H1 (cell line): Measurements from ENCODE around the gene DLG1. TPM values are rescaled to one million over a fixed set of nuclear protein-coding genes. Genes with fewer than 3 reads are reported as not detected.

Experiments used
- CTCF ChIA-PET: fragments of 300-600 bp; sonication (Branson Sonifier 250); formaldehyde crosslinking; loops from one replicate; lab custom pipeline; 2021; ENCODE audit not compliant: partially characterized antibody; lab: Charles Lee
- POLR2A ChIA-PET: fragments of 300-600 bp; sonication (Branson Sonifier 250); formaldehyde crosslinking; loops from one replicate; lab custom pipeline; 2021; ENCODE audit warnings: inconsistent platforms; ENCODE audit not compliant: partially characterized antibody; lab: Charles Lee
- DNase-seq, 2 experiments: peaks; one replicate each; pipeline versions ENCODE4 v3.0.0 to v3.0.0-alpha.2; 2010 to 2022; ENCODE audit warnings: low spot score in 2 of 2, low read depth in 1 of 2, mixed read lengths in 1 of 2
- FAIRE-seq: peaks from 2 replicates; lab custom pipeline; 2011; peaks lifted over from hg19 to GRCh38; lab: Jason Lieb, UNC
- H2AFZ ChIP-seq: 2 replicates; pipeline ENCODE4 v1.8.1; 2012; ENCODE audit warnings: low read length, inconsistent platforms
- H2AK5ac ChIP-seq: 2 replicates; pipeline ENCODE4 v1.6.1; 2013; ENCODE audit warnings: low read depth, low read length
- H2BK120ac ChIP-seq: replicated peaks from 2 replicates; pipeline ENCODE3; 2013; ENCODE audit warnings: low read depth, low read length, inconsistent platforms
- H2BK12ac ChIP-seq: 2 replicates; pipeline ENCODE4 v1.6.1; 2013; ENCODE audit warnings: low read depth, low read length
- H2BK15ac ChIP-seq: 2 replicates; pipeline ENCODE4 v1.6.1; 2013; ENCODE audit warnings: low read length
- H2BK20ac ChIP-seq: 2 replicates; pipeline ENCODE4 v1.6.1; 2013; ENCODE audit warnings: low read length
- H2BK5ac ChIP-seq: 2 replicates; pipeline ENCODE4 v1.6.1; 2013; ENCODE audit warnings: low read depth, low read length
- H3K14ac ChIP-seq: 2 replicates; pipeline ENCODE4 v1.6.1; 2013; ENCODE audit warnings: inconsistent platforms; ENCODE audit not compliant: insufficient read length
- H3K18ac ChIP-seq: 2 replicates; pipeline ENCODE4 v1.6.1; 2013; ENCODE audit warnings: low read length; ENCODE audit errors: extremely low read depth
- H3K23ac ChIP-seq: 2 replicates; pipeline ENCODE4 v1.6.1; 2013; ENCODE audit warnings: inconsistent platforms; ENCODE audit not compliant: insufficient read length
- H3K23me2 ChIP-seq: 2 replicates; pipeline ENCODE4 v1.6.1; 2013; ENCODE audit warnings: low read depth, low read length
- H3K27ac ChIP-seq: 2 replicates; pipeline ENCODE4 v1.6.1; 2011; ENCODE audit warnings: low read depth, low read length, inconsistent platforms
- H3K27me3 ChIP-seq, 4 experiments: replicated peaks in 1 of 4; 1 replicate in 1 of 4; 2 replicates in 3 of 4; pipeline versions ENCODE4 v1.6.1 to v1.8.1; 2011 to 2013; ENCODE audit warnings: low read length in 3 of 4, mild to moderate bottlenecking in 3 of 4, inconsistent platforms in 2 of 4, mixed read lengths in 2 of 4, moderate library complexity in 1 of 4; ENCODE audit not compliant: control insufficient read depth in 3 of 4, insufficient read depth in 3 of 4; ENCODE audit errors: extremely low read depth in 1 of 4
- H3K36me3 ChIP-seq, 4 experiments: 2 replicates each; pipeline versions ENCODE4 v1.6.1 to v1.8.1; 2011 to 2013; ENCODE audit warnings: mild to moderate bottlenecking in 4 of 4, low read length in 3 of 4, moderate library complexity in 2 of 4, control low read depth in 1 of 4, inconsistent platforms in 1 of 4; ENCODE audit not compliant: insufficient read depth in 4 of 4, control insufficient read depth in 2 of 4
- H3K4ac ChIP-seq: replicated peaks from 2 replicates; pipeline ENCODE3; 2013; ENCODE audit warnings: low read length, low read depth, mixed read lengths, inconsistent platforms; ENCODE audit not compliant: insufficient read length
- H3K4me1 ChIP-seq, 4 experiments: replicated peaks in 1 of 4; 1 replicate in 1 of 4; 2 replicates in 3 of 4; pipeline versions ENCODE4 v1.6.1 to v1.8.1; 2011 to 2013; ENCODE audit warnings: low read length in 3 of 4, inconsistent platforms in 2 of 4, mixed read lengths in 1 of 4; ENCODE audit not compliant: insufficient read depth in 4 of 4, control insufficient read depth in 3 of 4
- H3K4me2 ChIP-seq, 2 experiments: 2 replicates each; pipeline versions ENCODE4 v1.6.1 to v1.8.1; 2011 to 2013; ENCODE audit warnings: low read depth in 2 of 2, low read length in 2 of 2, control low read depth in 1 of 2, inconsistent platforms in 1 of 2, mild to moderate bottlenecking in 1 of 2; ENCODE audit not compliant: insufficient read depth in 1 of 2
- H3K4me3 ChIP-seq, 4 experiments: fragments of 200-600, 300-600 bp in 1 of 4; sonication (generic), shearing (Covaris generic), sonication (Bioruptor Twin) in 1 of 4; 2 replicates each; pipeline versions ENCODE4 v1.5.1 to v1.8.1; 2011 to 2016; ENCODE audit warnings: low read length in 4 of 4, low read depth in 3 of 4, control low read depth in 2 of 4, inconsistent platforms in 2 of 4, mild to moderate bottlenecking in 2 of 4, mixed read lengths in 1 of 4, moderate library complexity in 1 of 4; ENCODE audit not compliant: insufficient read depth in 2 of 4; ENCODE audit errors: extremely low read depth in 1 of 4
- H3K56ac ChIP-seq: replicated peaks from 2 replicates; pipeline ENCODE3; 2013; ENCODE audit warnings: low read depth, mild to moderate bottlenecking, mixed read lengths, low read length, inconsistent platforms; ENCODE audit not compliant: insufficient read length
- H3K79me1 ChIP-seq: 2 replicates; pipeline ENCODE4 v1.6.1; 2013; ENCODE audit warnings: low read depth, low read length, control low read depth
- H3K79me2 ChIP-seq, 2 experiments: 2 replicates each; pipeline versions ENCODE4 v1.6.1 to v1.8.1; 2012 to 2013; ENCODE audit warnings: low read length in 2 of 2, mild to moderate bottlenecking in 2 of 2, inconsistent platforms in 1 of 2; ENCODE audit not compliant: insufficient read depth in 2 of 2, control insufficient read depth in 1 of 2
- H3K9ac ChIP-seq, 4 experiments: replicated peaks in 1 of 4; 1 replicate in 1 of 4; 2 replicates in 3 of 4; pipeline versions ENCODE4 v1.6.1 to v1.8.1; 2011 to 2013; ENCODE audit warnings: low read depth in 3 of 4, low read length in 3 of 4, control low read depth in 2 of 4, mild to moderate bottlenecking in 2 of 4, moderate library complexity in 2 of 4, inconsistent platforms in 1 of 4; ENCODE audit errors: extremely low read depth in 1 of 4
- H3K9me3 ChIP-seq, 2 experiments: 2 replicates each; pipeline versions ENCODE4 v1.6.1 to v1.8.1; 2012 to 2013; ENCODE audit warnings: mild to moderate bottlenecking in 2 of 2, moderate library complexity in 2 of 2, control low read depth in 1 of 2, inconsistent platforms in 1 of 2, low read depth in 1 of 2, low read length in 1 of 2, mixed read lengths in 1 of 2; ENCODE audit not compliant: insufficient read depth in 2 of 2
- H4K20me1 ChIP-seq, 2 experiments: replicated peaks in 1 of 2; 2 replicates each; pipeline versions ENCODE3 to v1.8.1; 2011 to 2013; ENCODE audit warnings: inconsistent platforms in 2 of 2, low read length in 2 of 2, mild to moderate bottlenecking in 1 of 2; ENCODE audit not compliant: insufficient read depth in 2 of 2, control insufficient read depth in 1 of 2
- H4K5ac ChIP-seq: 2 replicates; pipeline ENCODE4 v1.6.1; 2013; ENCODE audit warnings: low read length, low read depth, mixed read lengths, inconsistent platforms; ENCODE audit not compliant: insufficient read length
- H4K8ac ChIP-seq: 2 replicates; pipeline ENCODE4 v1.8.0; 2013; ENCODE audit warnings: mild to moderate bottlenecking, moderate library complexity, low read length, inconsistent platforms; ENCODE audit not compliant: insufficient read depth; ENCODE audit errors: extremely low read depth
- H4K91ac ChIP-seq: replicated peaks from 2 replicates; pipeline ENCODE3; 2013; ENCODE audit warnings: low read length, mixed read lengths, inconsistent platforms; ENCODE audit not compliant: insufficient read length
- HDAC2 ChIP-seq, 2 experiments: fragments of 300-600 bp in 1 of 2; sonication (generic) in 1 of 2; IDR thresholded peaks; 2 replicates each; pipeline ENCODE4 v1.6.1; 2011 to 2012; ENCODE audit warnings: low read depth in 2 of 2, low read length in 2 of 2, mild to moderate bottlenecking in 2 of 2, moderate library complexity in 2 of 2, borderline replicate concordance in 1 of 2, inconsistent platforms in 1 of 2
- MAX ChIP-seq: IDR thresholded peaks from 2 replicates; pipeline ENCODE4 v1.6.1; 2012; ENCODE audit warnings: inconsistent platforms
- PHF8 ChIP-seq: fragments of 200-600 bp; sonication (generic); conservative IDR thresholded peaks from 2 replicates; pipeline ENCODE4 v1.7.1; 2012; ENCODE audit warnings: low read depth, mild to moderate bottlenecking, inconsistent platforms, low read length, moderate library complexity
- RFX5 ChIP-seq: IDR thresholded peaks from 2 replicates; pipeline ENCODE4 v1.6.1; 2011; ENCODE audit warnings: low read depth, low read length, improper control_type of control experiment, borderline replicate concordance
- SRF ChIP-seq: IDR thresholded peaks from 2 replicates; pipeline ENCODE4 v1.6.1; 2011; ENCODE audit warnings: mild to moderate bottlenecking, low read depth, low read length, moderate library complexity
- TAF7 ChIP-seq: optimal IDR thresholded peaks from 2 replicates; pipeline ENCODE3; 2011; ENCODE audit warnings: low read depth, mild to moderate bottlenecking, inconsistent platforms, low read length, moderate library complexity, borderline replicate concordance
- WGBS, 2 experiments: shearing (Covaris generic) in 1 of 2; methylation state at CpG; one replicate each; pipeline versions ENCODE4 v1.1.6 to v1.1.7; 2013 to 2015; ENCODE audit warnings: low lambda C conversion rate in 2 of 2, mixed read lengths in 2 of 2, inconsistent platforms in 1 of 2, low coverage in 1 of 2, missing lambda C conversion rate in 1 of 2; ENCODE audit not compliant: insufficient replicate concordance in 2 of 2, insufficient coverage in 1 of 2, insufficient read length in 1 of 2; ENCODE audit errors: extremely low coverage in 1 of 2, missing lambda C conversion rate in 1 of 2; 5-methylcytosine and 5-hydroxymethylcytosine counted together
- polyA plus RNA-seq, 7 experiments: library from polyadenylated mRNA; depleted of rRNA in 3 of 7; stranded (reverse) in 5 of 7; unstranded in 2 of 7; fragments of >200 nt in 5 of 7; fragments of 200-250 nt in 2 of 7; gene quantifications; 1 replicate in 5 of 7; 2 replicates in 1 of 7; 4 replicates in 1 of 7; pipeline versions ENCODE4 v1.2.1 to v1.2.3, GENCODE V29; 2011 to 2013; ENCODE audit warnings: missing spikeins in 2 of 7, mixed read lengths in 2 of 7
- total RNA-seq: library from RNA; stranded (reverse); fragmentation: NEBNext Ultra II Directional; extraction: Animal tissue kit (Norgen Biotek cat#: 25700); gene quantifications from 2 replicates; pipeline ENCODE4 v1.2.1, GENCODE V29; 2021

DLG1 gene
- total and polyA plus RNA-seq, 2 of the 8 experiments (the other 6 are each of a cell fraction or from before 2014, with no cell fraction given) = 13.4 to 78.8 TPM

- Histone ChIP-seq H3K79me1 (0 out of 2 replicates have a peak, but pooled peaks cover 4% of the 10 kb centered on the region), H3K4me2 (no peak overlapping the region), H2AK5ac (no peak overlapping the region), H2BK20ac (no peak overlapping the region), H3K27me3 (no peaks in the 10 kb centered on the region), H3K9ac (no peak overlapping the region), H3K23me2 (no peaks in the 10 kb centered on the region), H2AFZ (no peak overlapping the region), H3K4ac (no peak overlapping the region), H3K18ac (no peak overlapping the region), H2BK5ac (no peak overlapping the region), H4K20me1 (peaks cover 0 to 10% of the 10 kb centered on the region in 2 experiments), H2BK12ac (no peak overlapping the region), H3K9me3 (no peaks in the 10 kb centered on the region), H3K14ac (no peak overlapping the region), H2BK15ac (no peak overlapping the region), H4K8ac (no peak overlapping the region), H3K79me2 (peaks cover 3 to 94% of the 10 kb centered on the region in 2 experiments; a peak in 3 of 4 replicates), H2BK120ac (no peak overlapping the region)
- CTCF ChIA-PET = interaction anchor here (0.5 to 3.5 kb wide), 2 partner anchors 10 to 461 kb away, joined by 3 to 19 read pairs; no protein-coding TSS in a partner anchor
- 87% methylated on average over 4 of the region's 4 CpGs; no CpG with 5 or more reads in 1 of the 2 experiments for WGBS, 2 experiments
- POLR2A ChIA-PET = interaction anchor here (0.7 kb wide), 1 partner anchor 50 kb away, joined by 3 read pairs; no protein-coding TSS in a partner anchor
- DNase-seq = no peak
- TF ChIP-seq PHF8 (no peak), MAX (no peak), SRF (no peak), HDAC2 (IDR thresholded peaks at IDR 0.05; ENCODE audit: borderline replicate concordance in 1 of 2, low read depth in 2 of 2, low read length in 2 of 2) (no peak), TAF7 (no peak), RFX5 (no peak)
- TF ChIP-seq, all 59 proteins: peak for 0
- no peak overlapping the region for H4K91ac ChIP-seq
- no peak overlapping the region for H4K5ac ChIP-seq
- H3K56ac ChIP-seq = no peak overlapping the region
- no peak for FAIRE-seq
- H3K23ac ChIP-seq = no peak overlapping the region
- H3K4me1 ChIP-seq = peaks cover 0 to 3% (median 0%) of the 10 kb centered on the region in 4 experiments; a peak in 1 of 7 replicates
- no peaks in the 10 kb centered on the region for H3K36me3 ChIP-seq
- H3K4me3 ChIP-seq = no peak overlapping the region
- no peak overlapping the region for H3K27ac ChIP-seq
Observed at GRCh38 chr3:197266331-197266730, 32.1 kb downstream of the DLG1 start.
